ENCODE results near the gene FGR.

FGR gene

GRCh38 chr1:27583479-27583878 is 51.5 kb downstream of the FGR start:
- no peak for DNase-seq

GRCh38 chr1:27581823-27582243 is 53.2 kb downstream of the FGR start:
- no peak for DNase-seq

GRCh38 chr1:27577504-27578188 is 57.3 kb downstream of the FGR start:
- DNase-seq: peak; percentile 72

- DNase-seq: peak; percentile 42
Observed at GRCh38 chr1:27576806-27577227, 58.2 kb downstream of the FGR start.

- DNase-seq: peak; percentile 93
Observed at GRCh38 chr1:27575840-27576331, 59.1 kb downstream of the FGR start.

- peak; percentile 91 for DNase-seq
Observed at GRCh38 chr1:27574871-27575831, 59.8 kb downstream of the FGR start.

- peak; percentile 51 for DNase-seq
Observed at GRCh38 chr1:27574001-27574781, 60.8 kb downstream of the FGR start.

- no peak for DNase-seq
Observed at GRCh38 chr1:27572679-27573426, 62.1 kb downstream of the FGR start.

- DNase-seq: no peak
Observed at GRCh38 chr1:27572019-27572678, 62.8 kb downstream of the FGR start.

- no peak for DNase-seq
Observed at GRCh38 chr1:27571439-27572018, 63.5 kb downstream of the FGR start.

GRCh38 chr1:27570784-27571183 is 64.2 kb downstream of the FGR start:
- no peak for DNase-seq

- no peak for DNase-seq
Observed at GRCh38 chr1:27570356-27570755, 64.6 kb downstream of the FGR start.

GRCh38 chr1:27569506-27570291 is 65.3 kb downstream of the FGR start:
- no peak for DNase-seq

- DNase-seq: peak; percentile 46
Observed at GRCh38 chr1:27569088-27569460, 65.9 kb downstream of the FGR start.

GRCh38 chr1:27568300-27569087 is 66.5 kb downstream of the FGR start:
- DNase-seq: peak; percentile 99

GRCh38 chr1:27567971-27568299 is 67.0 kb downstream of the FGR start:
- no peak for DNase-seq

GRCh38 chr1:27567146-27567526 is 67.8 kb downstream of the FGR start:
- DNase-seq: no peak

- no peak for DNase-seq
Observed at GRCh38 chr1:27566462-27567145, 68.4 kb downstream of the FGR start.

Data from DMS53 (cell line).